GM23338 (cell line): ENCODE data around the gene KCTD15. TPM values are rescaled to one million over a fixed set of nuclear protein-coding genes. Genes with fewer than 3 reads are reported as not detected.

Source experiments
- ATAC-seq: fragments of 200-7000 bp; cut with Tn5 transposase; 3 replicates; pipeline ENCODE4 v1.9.1; 2020
- DNase-seq: peaks from one replicate; pipeline ENCODE4 v3.0.0-alpha.2; 2015; ENCODE audit warnings: low spot score
- H2AFZ ChIP-seq: fragments of 200-600 bp; sonication (generic); 2 replicates; pipeline ENCODE4 v1.8.0; 2016; ENCODE audit warnings: antibody characterized with exemption, mild to moderate bottlenecking, moderate library complexity
- H3F3A ChIP-seq: fragments of 200-600 bp; sonication (generic); replicated peaks from 2 replicates; pipeline ENCODE4 v1.8.0; 2017; ENCODE audit warnings: antibody characterized with exemption, mixed run types, low read depth
- H3K27ac ChIP-seq: fragments of 200-600 bp; sonication (generic); 2 replicates; pipeline ENCODE4 v1.6.1; 2016; ENCODE audit warnings: low read depth
- H3K27me3 ChIP-seq: fragments of 200-600 bp; sonication (generic); 2 replicates; pipeline ENCODE4 v1.8.0; 2016; ENCODE audit warnings: mild to moderate bottlenecking, mixed run types, moderate library complexity; ENCODE audit not compliant: insufficient read depth
- H3K36me3 ChIP-seq: fragments of 200-600 bp; sonication (generic); 2 replicates; pipeline ENCODE4 v1.8.0; 2016; ENCODE audit warnings: mild to moderate bottlenecking; ENCODE audit not compliant: insufficient read depth
- H3K4me1 ChIP-seq: fragments of 200-600 bp; sonication (generic); 2 replicates; pipeline ENCODE4 v1.8.0; 2016; ENCODE audit warnings: mild to moderate bottlenecking, moderate library complexity; ENCODE audit not compliant: insufficient read depth
- H3K4me2 ChIP-seq: fragments of 200-600 bp; sonication (generic); 2 replicates; pipeline ENCODE4 v1.7.1; 2017; ENCODE audit warnings: mixed run types
- H3K4me3 ChIP-seq: fragments of 200-600 bp; sonication (generic); 2 replicates; pipeline ENCODE4 v1.6.1; 2016; ENCODE audit warnings: mixed run types
- H3K79me2 ChIP-seq: fragments of 200-600 bp; sonication (generic); replicated peaks from 2 replicates; pipeline ENCODE4 v1.8.0; 2017; ENCODE audit warnings: mild to moderate bottlenecking; ENCODE audit not compliant: insufficient read depth
- H3K9me2 ChIP-seq: fragments of 200-600 bp; sonication (generic); 2 replicates; pipeline ENCODE4 v1.8.0; 2017; ENCODE audit not compliant: insufficient read depth
- H4K20me1 ChIP-seq: fragments of 200-600 bp; sonication (generic); replicated peaks from 2 replicates; pipeline ENCODE4 v1.8.0; 2017; ENCODE audit warnings: mild to moderate bottlenecking; ENCODE audit not compliant: insufficient read depth
- H3K27ac Mint-ChIP-seq: 2 replicates; pipeline ENCODE4 v1.8.0; 2020; ENCODE audit warnings: inconsistent platforms, mild to moderate bottlenecking, moderate library complexity, mixed read lengths
- H3K27me3 Mint-ChIP-seq: 3 replicates; pipeline ENCODE4 v1.8.0; 2022; ENCODE audit warnings: low read depth, mild to moderate bottlenecking, moderate library complexity, mixed read lengths, inconsistent platforms; ENCODE audit not compliant: insufficient read depth, poor library complexity
- H3K36me3 Mint-ChIP-seq: 3 replicates; pipeline ENCODE4 v1.8.0; 2021; ENCODE audit warnings: low read depth, mild to moderate bottlenecking, inconsistent platforms, moderate library complexity, mixed read lengths
- H3K4me1 Mint-ChIP-seq: 3 replicates; pipeline ENCODE4 v1.8.0; 2020; ENCODE audit warnings: mild to moderate bottlenecking, inconsistent platforms, mixed read lengths
- H3K4me3 Mint-ChIP-seq: 3 replicates; pipeline ENCODE4 v1.8.0; 2021; ENCODE audit warnings: moderate library complexity, mild to moderate bottlenecking, inconsistent platforms, mixed read lengths
- H3K9me3 Mint-ChIP-seq: 3 replicates; pipeline ENCODE4 v1.8.0; 2020; ENCODE audit warnings: moderate library complexity, mild to moderate bottlenecking, inconsistent platforms, mixed read lengths
- CREB1 ChIP-seq: fragments of 250-450 bp; sonication (Bioruptor Pico); IDR thresholded peaks from 2 replicates; pipeline ENCODE4 v1.5.0; 2020; ENCODE audit warnings: low read depth, mild to moderate bottlenecking, moderate library complexity
- ETS1 ChIP-seq: IDR thresholded peaks from 2 replicates; pipeline ENCODE4 v1.6.1; 2016; ENCODE audit warnings: antibody characterized with exemption
- EZH2 ChIP-seq: fragments of 200-600 bp; sonication (generic); IDR thresholded peaks from one replicate; pipeline ENCODE4 v1.8.0; 2017; ENCODE audit warnings: antibody characterized with exemption, mild to moderate bottlenecking, low read depth; ENCODE audit not compliant: unreplicated experiment
- EZH2phosphoT487 ChIP-seq: fragments of 200-600 bp; sonication (generic); IDR thresholded peaks from one replicate; pipeline ENCODE4 v1.8.1; 2018; ENCODE audit warnings: antibody characterized with exemption; ENCODE audit not compliant: unreplicated experiment
- JUNB ChIP-seq: IDR thresholded peaks from one replicate; pipeline ENCODE4 v1.6.1; 2016; ENCODE audit warnings: antibody characterized with exemption; ENCODE audit not compliant: unreplicated experiment
- NANOG ChIP-seq: IDR thresholded peaks from 2 replicates; pipeline ENCODE4 v1.6.1; 2016; ENCODE audit warnings: antibody characterized with exemption, borderline replicate concordance
- POLR2AphosphoS5 ChIP-seq: IDR thresholded peaks from 2 replicates; pipeline ENCODE4 v1.6.1; 2016; ENCODE audit warnings: antibody characterized with exemption, low read depth
- REST ChIP-seq: IDR thresholded peaks from one replicate; pipeline ENCODE4 v1.6.1; 2018; ENCODE audit warnings: antibody characterized with exemption; ENCODE audit not compliant: unreplicated experiment
- STAT1 ChIP-seq: IDR thresholded peaks from one replicate; pipeline ENCODE4 v1.6.1; 2016; ENCODE audit warnings: antibody characterized with exemption; ENCODE audit not compliant: unreplicated experiment
- ZNF114 ChIP-seq: fragments of 250-450 bp; sonication (Bioruptor Pico); IDR thresholded peaks from 2 replicates; pipeline ENCODE4 v1.5.0; 2020; ENCODE audit warnings: mild to moderate bottlenecking, moderate library complexity
- ZNF331 ChIP-seq: fragments of 250-450 bp; sonication (Bioruptor Pico); IDR thresholded peaks from 2 replicates; pipeline ENCODE4 v1.5.0; 2020; ENCODE audit warnings: low read depth, mild to moderate bottlenecking, moderate library complexity
- ZNF462 ChIP-seq: fragments of 250-450 bp; sonication (Bioruptor Pico); IDR thresholded peaks from 2 replicates; pipeline ENCODE4 v1.5.0; 2020; ENCODE audit warnings: mild to moderate bottlenecking, moderate library complexity
- polyA plus RNA-seq: library from polyadenylated mRNA; unstranded; fragments of >200 nt; fragmentation: Nextera tagmentation; extraction: Ambion mirVana; gene quantifications from 2 replicates; pipeline ENCODE4 v1.2.1, GENCODE V29; 2016
- total RNA-seq: library from RNA; depleted of rRNA; stranded (reverse); fragments of >200 nt; shearing (Covaris generic); gene quantifications from 2 replicates; pipeline ENCODE4 v1.2.3, GENCODE V29; 2014
- TF ChIP-seq, protein P1 (sequence below), 2 experiments: fragments of 200-600 bp in 1 of 2; sonication (generic) in 1 of 2; conservative IDR thresholded peaks; 2 replicates each; pipeline versions ENCODE4 v1.5.1 to v1.6.1; 2016 to 2017; ENCODE audit warnings: antibody characterized with exemption in 2 of 2, low read depth in 2 of 2, mild to moderate bottlenecking in 2 of 2, moderate library complexity in 1 of 2

The KCTD15 gene
- total and polyA plus RNA-seq, 2 experiments from 2014 or later, result 5.1 to 60.1 TPM

GRCh38 chr19:33801411-33801810 lies 4.7 kb downstream of the KCTD15 start:
- no peak for ATAC-seq
- peaks cover 24% of the 10 kb centered on the region for H3K27me3 Mint-ChIP-seq

More at GRCh38 chr19:33801411-33801810, 4.7 kb downstream of the KCTD15 start:
- H3K36me3 ChIP-seq, result no peaks in the 10 kb centered on the region; the same call in 1 of the 2 replicates
- peaks cover 14% of the 10 kb centered on the region for H3K4me1 ChIP-seq
- H3K27me3 ChIP-seq, result no peaks in the 10 kb centered on the region
- 0 out of 2 replicates have a peak, but pooled peaks cover 11% of the 10 kb centered on the region for H3K79me2 ChIP-seq
- no peak overlapping the region for H3K4me3 ChIP-seq
- no peak overlapping the region for H3K4me2 ChIP-seq
- H3F3A ChIP-seq, result 0 out of 2 replicates have a peak, but pooled peaks cover 5% of the 10 kb centered on the region
- no peak overlapping the region for H3K27ac ChIP-seq
- Mint-ChIP-seq H3K36me3 (peaks cover 62% of the 10 kb centered on the region), H3K27ac (no peak overlapping the region), H3K4me1 (peaks cover 18% of the 10 kb centered on the region), H3K4me3 (no peak overlapping the region), H3K9me3 (no peaks in the 10 kb centered on the region; the same call in 2 of the 3 replicates)
- TF ChIP-seq JUNB, result no peak
- TF ChIP-seq EZH2phosphoT487, result no peak
- TF ChIP-seq ZNF462 (CRISPR knock-in tag), result no peak
- no peak for TF ChIP-seq CREB1 (CRISPR knock-in tag)
- TF ChIP-seq EZH2, result no peak
- TF ChIP-seq REST, result no peak
- no peak for TF ChIP-seq STAT1
- no peak for TF ChIP-seq POLR2AphosphoS5
- no peak for TF ChIP-seq ZNF114 (CRISPR knock-in tag)
- no peak for TF ChIP-seq ZNF331 (CRISPR knock-in tag)
- TF ChIP-seq ETS1, result no peak
- TF ChIP-seq NANOG, result no peak
- TF ChIP-seq, protein P1, sequence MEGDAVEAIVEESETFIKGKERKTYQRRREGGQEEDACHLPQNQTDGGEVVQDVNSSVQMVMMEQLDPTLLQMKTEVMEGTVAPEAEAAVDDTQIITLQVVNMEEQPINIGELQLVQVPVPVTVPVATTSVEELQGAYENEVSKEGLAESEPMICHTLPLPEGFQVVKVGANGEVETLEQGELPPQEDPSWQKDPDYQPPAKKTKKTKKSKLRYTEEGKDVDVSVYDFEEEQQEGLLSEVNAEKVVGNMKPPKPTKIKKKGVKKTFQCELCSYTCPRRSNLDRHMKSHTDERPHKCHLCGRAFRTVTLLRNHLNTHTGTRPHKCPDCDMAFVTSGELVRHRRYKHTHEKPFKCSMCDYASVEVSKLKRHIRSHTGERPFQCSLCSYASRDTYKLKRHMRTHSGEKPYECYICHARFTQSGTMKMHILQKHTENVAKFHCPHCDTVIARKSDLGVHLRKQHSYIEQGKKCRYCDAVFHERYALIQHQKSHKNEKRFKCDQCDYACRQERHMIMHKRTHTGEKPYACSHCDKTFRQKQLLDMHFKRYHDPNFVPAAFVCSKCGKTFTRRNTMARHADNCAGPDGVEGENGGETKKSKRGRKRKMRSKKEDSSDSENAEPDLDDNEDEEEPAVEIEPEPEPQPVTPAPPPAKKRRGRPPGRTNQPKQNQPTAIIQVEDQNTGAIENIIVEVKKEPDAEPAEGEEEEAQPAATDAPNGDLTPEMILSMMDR (conservative IDR thresholded peaks at IDR 0.05; ENCODE audit: low read depth in 2 of 2), result no peak
- no peak for DNase-seq
- no peak overlapping the region for H2AFZ ChIP-seq
- H4K20me1 ChIP-seq, result peaks cover 10% of the 10 kb centered on the region; the same call in 1 of the 2 replicates
- no peaks in the 10 kb centered on the region for H3K9me2 ChIP-seq
